DMS 273 (cell line): ENCODE results near the gene SIGLEC5.
"Not testable (repeated sequence)": the region's sequence is repeated elsewhere in the genome, so short reads cannot be mapped to it uniquely, and the experiment has no call there.

Source experiments
- DNase-seq: peaks from one replicate; lab custom pipeline; 2025; ENCODE audit not compliant: unreplicated experiment; lab: John Stamatoyannopoulos, UW

SIGLEC5 gene, protein sequence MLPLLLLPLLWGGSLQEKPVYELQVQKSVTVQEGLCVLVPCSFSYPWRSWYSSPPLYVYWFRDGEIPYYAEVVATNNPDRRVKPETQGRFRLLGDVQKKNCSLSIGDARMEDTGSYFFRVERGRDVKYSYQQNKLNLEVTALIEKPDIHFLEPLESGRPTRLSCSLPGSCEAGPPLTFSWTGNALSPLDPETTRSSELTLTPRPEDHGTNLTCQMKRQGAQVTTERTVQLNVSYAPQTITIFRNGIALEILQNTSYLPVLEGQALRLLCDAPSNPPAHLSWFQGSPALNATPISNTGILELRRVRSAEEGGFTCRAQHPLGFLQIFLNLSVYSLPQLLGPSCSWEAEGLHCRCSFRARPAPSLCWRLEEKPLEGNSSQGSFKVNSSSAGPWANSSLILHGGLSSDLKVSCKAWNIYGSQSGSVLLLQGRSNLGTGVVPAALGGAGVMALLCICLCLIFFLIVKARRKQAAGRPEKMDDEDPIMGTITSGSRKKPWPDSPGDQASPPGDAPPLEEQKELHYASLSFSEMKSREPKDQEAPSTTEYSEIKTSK

GRCh38 chr19:51630315-51630714 lies at the start of gene SIGLEC5:
TSS of gene SIGLEC5 (minus strand) at chr19:51630401. CDS start at chr19:51630335, 66 bp downstream.
- DNase-seq = not testable (repeated sequence)

GRCh38 chr19:51676566-51677083 lies 46.4 kb upstream of the SIGLEC5 start:
- DNase-seq = no peak

DNA sequence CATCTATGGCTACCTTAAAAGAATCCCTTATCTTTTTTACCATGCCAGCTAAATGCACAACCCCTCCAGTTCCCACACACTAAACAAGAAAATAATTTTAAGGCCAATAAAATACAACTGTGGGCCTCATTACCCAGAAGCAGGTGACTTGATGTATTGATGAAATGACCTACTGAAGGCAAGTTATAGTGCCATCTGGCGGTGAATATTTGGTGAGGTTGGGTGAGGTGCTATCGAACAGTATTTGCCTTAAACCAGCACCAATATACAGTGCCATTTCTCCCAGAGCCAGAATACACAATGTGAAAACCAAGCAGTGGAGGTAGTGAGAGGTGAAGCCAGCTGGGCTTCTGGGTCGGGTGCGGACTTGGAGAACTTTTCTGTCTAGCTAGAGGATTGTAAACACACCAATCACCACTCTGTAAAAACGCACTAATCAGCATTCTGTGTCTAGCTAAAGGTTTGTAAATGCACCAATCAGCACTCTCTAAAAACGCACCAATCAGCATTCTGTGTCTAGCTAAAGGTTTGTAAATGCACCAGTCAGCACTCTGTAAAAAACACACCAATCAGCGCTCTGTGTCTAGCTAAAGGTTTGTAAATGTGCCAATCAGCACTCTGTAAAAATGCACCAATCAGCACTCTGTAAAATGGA lies 45.8 kb upstream of the SIGLEC5 start:
- DNase-seq = peak; percentile 48

DNA sequence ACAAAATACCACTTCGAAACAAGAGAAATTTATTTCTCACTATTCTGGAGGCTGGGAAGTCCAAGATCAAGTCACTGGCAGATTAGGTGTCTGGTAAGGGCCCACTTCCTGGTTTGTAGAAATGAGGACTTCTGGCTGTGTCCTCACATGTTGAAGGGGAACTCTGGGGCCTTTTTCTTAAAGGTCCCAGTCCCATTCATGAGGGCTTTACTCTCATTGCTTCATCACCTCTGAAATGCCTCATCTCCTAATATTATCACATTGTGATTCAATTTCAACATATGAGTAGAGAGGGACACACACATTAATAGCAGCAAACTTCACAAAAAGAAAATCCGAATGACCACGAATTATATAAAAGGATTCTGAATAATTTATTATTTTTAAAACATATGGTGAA lies 38.0 kb upstream of the SIGLEC5 start:
- DNase-seq = no peak

DNA sequence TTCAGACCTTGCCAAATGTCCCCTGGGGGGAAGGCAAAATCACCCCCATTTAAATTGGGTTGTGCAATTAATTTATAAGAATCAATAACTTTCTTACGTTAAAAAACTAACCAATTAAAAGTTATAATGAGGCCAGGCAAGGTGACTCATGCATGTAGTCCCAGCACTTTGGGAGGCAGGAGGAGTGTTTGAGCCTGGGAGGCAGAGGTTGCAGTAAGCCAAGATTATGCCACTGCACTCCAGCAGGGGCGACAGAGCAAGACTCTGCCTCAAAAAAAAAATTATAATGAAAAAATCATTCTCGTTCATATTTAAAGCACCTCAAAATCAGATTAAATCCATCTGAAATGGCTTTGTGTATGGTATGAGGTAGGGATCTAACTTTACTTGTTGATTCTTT lies 34.8 kb upstream of the SIGLEC5 start:
- DNase-seq = no peak

DNA sequence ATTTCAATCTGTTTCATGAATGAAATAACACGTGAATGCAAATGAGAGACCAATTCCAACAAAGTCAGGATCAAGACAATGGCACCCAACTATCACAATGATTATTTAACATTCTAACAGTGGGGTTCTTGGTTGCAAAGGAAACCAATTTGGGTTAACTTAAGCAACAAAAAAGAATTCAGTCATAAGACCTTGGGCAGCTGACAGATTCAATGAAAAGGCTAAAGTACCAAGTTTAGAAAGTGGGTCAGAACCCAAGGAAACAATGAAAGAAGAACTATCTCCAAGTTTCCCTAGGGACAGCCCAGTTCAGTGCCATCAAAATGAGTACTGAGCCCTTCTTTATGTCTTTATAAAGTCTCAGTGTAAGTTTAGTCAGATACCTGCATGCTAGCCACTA lies 33.9 kb upstream of the SIGLEC5 start:
- DNase-seq = no peak

DNA sequence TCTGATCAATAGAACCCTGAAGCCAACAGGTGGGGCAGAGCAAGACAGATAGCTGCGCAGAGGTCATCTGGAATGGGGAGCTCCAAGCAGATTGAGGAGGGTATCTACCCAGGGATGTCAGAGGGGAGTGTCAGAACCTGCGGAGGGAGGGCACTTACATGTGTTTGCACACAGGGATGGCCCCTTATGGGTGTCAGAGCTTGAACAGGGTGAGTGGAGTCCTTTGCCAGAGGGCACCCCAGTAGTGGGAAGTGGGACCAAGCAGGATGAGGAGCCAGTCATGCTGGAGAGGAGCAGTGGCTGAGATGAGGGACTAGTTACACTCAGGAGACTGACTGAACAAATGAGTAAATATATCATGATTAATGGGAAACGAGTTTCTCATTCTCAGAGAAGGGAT lies 33.4 kb upstream of the SIGLEC5 start:
- DNase-seq = no peak

- DNase-seq = peak; percentile 89
Observed at GRCh38 chr19:51660975-51661600, 30.9 kb upstream of the SIGLEC5 start.

DNA sequence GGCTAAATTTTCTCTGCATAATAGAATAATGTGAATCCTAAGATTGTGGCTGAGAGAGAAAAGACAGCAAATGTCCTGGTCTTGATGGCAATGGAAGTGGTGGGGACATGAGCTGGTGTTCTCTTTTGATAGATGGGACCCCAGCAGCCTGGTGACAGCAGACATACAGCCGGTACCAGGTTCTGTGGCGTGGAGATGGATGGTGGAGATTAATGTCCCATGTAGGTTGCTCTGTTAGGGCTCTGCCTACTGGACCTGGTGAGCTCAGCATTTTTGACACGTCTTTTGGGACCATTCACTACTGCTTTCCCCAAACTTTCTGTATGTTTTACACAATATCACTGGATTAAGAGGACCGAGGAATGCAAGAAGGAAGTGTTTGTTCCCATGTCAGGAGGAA lies 24.6 kb upstream of the SIGLEC5 start:
- peak; percentile 6 for DNase-seq

GRCh38 chr19:51653162-51653561 lies 23.0 kb upstream of the SIGLEC5 start:
- DNase-seq = no peak

GRCh38 chr19:51652266-51652665 lies 22.1 kb upstream of the SIGLEC5 start:
- no peak for DNase-seq

- DNase-seq = no peak
Observed at GRCh38 chr19:51651216-51651846, 21.1 kb upstream of the SIGLEC5 start.

GRCh38 chr19:51647318-51647717 lies 17.1 kb upstream of the SIGLEC5 start:
- no peak for DNase-seq

GRCh38 chr19:51646730-51647129 lies 16.5 kb upstream of the SIGLEC5 start, which contains the start of gene SIGLEC14:
TSS of gene SIGLEC14 (minus strand) at chr19:51646825. CDS start at chr19:51646759, 66 bp downstream.
- DNase-seq = not testable (repeated sequence)

DNA sequence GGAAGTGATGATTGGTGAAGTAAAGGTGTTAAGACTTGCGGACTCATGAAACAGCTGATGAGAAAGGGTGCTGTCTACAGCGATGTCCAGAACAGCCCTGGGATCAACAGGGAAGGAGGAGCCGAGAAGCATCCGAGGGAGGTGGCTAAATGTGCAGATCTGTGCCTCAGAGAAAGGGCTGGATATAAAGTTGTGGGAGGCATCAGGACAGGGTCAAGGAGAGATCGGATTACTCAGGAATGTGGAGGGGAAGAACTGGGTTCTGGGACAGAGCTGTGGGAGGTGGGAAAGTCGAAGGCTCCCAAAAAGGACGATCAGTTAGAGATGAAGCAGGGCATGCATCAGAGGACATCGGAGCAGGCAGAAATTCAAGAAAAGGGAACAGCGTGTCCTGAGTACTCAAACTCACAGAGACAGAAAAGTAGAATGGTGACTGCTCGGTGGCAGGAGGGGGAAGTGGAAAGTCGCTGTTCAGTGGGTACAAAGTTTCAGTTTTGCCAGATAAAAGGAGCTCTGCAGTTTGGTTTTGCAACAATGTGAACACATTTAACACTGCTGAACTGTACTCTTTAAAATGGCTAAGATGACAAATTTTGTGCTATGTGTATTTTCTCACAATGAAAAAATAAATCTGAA lies 14.6 kb upstream of the SIGLEC5 start:
- DNase-seq = no peak

- DNase-seq = no peak
Observed at GRCh38 chr19:51641648-51642047, 11.4 kb upstream of the SIGLEC5 start.

DNA sequence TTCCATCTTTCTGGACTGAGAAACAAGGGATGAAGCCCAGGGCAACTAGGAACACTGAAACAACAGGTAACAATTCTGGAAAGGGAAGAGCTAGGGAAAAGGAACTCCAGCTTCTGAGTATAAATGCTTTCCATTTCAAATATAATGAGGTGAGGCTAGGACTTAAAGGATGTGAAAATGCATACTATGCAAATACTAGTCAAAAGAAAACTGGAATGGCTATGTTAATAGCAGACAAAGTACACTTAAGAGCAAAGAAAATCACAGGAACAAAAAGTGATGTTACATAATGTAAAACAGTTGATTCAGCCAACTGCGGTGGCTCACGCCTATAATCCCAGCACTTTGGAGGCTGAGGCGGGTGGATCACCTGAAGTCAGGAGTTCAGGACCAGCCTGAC lies 10.2 kb upstream of the SIGLEC5 start:
- no peak for DNase-seq

DNA sequence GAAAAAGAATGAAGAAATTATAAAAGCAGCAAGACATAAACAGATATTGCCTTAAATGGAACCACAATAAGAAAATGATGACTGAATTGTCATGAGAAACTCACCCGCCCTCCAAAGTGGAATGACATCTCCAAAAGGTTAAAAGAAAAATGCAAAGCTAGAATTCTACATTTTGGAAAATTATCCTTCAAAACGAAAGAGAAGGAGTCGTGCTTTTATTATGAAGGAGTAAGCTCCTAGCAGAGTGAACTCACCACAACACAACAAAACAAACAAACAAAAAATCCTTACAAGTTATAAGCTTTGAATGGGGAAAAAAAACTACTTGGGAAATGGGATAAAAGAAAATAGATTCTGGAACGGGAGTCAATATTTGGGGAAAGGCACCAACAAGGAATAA lies 9.7 kb upstream of the SIGLEC5 start:
- DNase-seq = no peak

- peak; percentile 45 for DNase-seq
Observed at GRCh38 chr19:51637362-51637978, 7.3 kb upstream of the SIGLEC5 start.

DNA sequence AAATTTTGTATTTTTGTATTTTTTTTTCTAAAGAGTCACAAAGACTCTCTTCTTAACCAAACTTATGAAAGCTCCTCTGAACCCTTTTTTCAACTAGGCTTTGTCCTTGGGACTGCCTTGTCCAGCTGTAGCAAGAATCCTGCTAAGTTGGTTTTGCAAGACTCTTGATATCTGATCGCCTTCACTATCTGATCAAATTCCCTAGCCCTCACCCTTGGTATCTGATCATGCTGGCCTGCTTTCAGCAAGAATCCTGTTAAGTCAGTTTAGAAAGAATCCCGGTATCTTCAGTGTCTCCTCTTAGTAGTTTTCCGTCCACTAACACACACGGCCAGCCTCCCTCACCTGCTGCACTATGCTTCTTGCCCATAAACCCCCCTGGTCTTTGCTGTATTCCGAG lies 1.9 kb upstream of the SIGLEC5 start:
- DNase-seq = no peak
